Measurements from ENCODE around the gene THRB. TPM values are rescaled to one million over a fixed set of nuclear protein-coding genes. Genes with fewer than 3 reads are reported as not detected.

The THRB gene
- total RNA-seq, 5 donors from 2014 or later (not counting 1 experiment from before 2014, with no cell fraction given): 0.03 to 0.29 (median 0.19) TPM; not detected in 2

DNA sequence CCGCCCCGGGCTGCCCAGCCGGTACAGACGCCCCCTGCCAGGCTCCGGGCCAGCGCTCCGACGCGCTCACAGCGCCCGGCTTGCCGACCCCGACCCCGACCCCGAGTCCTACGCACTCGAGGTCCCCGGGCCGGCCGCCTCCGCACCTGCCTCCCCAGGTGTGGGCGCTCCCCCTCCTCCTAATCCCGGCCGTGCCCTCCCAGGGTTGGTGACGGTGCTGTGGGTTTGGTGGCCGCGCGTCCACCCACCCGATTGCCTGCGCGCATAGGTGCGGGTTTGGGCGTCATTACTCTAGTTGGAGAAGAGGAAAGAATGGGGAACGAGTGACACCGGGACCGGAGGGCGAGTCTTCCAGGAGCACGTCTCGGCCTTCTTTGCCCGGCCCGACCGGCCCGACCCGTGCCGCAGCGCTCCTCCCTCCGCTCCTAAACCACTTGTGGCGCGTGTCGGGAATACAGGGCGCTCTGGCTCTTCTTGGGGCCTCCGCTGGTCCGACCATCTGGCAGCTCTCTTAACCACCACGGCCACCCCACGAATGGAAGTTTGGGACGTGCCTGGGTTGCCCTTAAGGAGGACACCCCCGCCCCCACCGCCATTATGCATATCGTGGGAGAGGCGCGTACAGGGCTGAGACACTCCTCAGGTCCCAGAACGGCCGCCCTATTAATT lies 810 bp upstream of the THRB start:
- H3K9me3 ChIP-seq: no peaks in the 10 kb centered on the region
- no peak for DNase-seq
- Mint-ChIP-seq H3K9me3 (no peaks in the 10 kb centered on the region), H3K27me3 (peaks cover 43 to 45% of the 10 kb centered on the region in 2 donors), H3K27ac (no peak overlapping the region), H3K4me3 (peak overlapping the region in 2 of 3 donors; percentile 34 to 47), H3K4me1 (peaks cover 0 to 2% (median 0%) of the 10 kb centered on the region in 3 donors), H3K36me3 (no peaks in the 10 kb centered on the region)
- no peak overlapping the region for H3K4me3 ChIP-seq (ENCODE audit: control insufficient read depth in 1 of 2, extremely low read depth in 1 of 2, low read length in 1 of 2)
- POLR2A ChIA-PET: no interaction called here
- no peaks in the 10 kb centered on the region for H3K4me1 ChIP-seq (ENCODE audit: control insufficient read depth in 1 of 2, extremely low read depth in 1 of 2, insufficient read depth in 2 of 2, low read length in 2 of 2)
- ATAC-seq (replicated peaks in 1 of 4): no peak
- 8% methylated on average over 42 of the region's 63 CpGs for WGBS (ENCODE audit: insufficient coverage)
- CTCF ChIA-PET: no interaction called here
- no peak overlapping the region for H3K27ac ChIP-seq (ENCODE audit: low read length)
- peaks cover 10 to 23% of the 10 kb centered on the region in 2 experiments for H3K27me3 ChIP-seq (replicated peaks in 1 of 2; ENCODE audit: control insufficient read depth in 2 of 2, extremely low read depth in 1 of 2, insufficient read depth in 2 of 2, low read length in 1 of 2)
- H3K36me3 ChIP-seq (ENCODE audit: control insufficient read depth in 2 of 2, extremely low read depth in 1 of 2, insufficient read depth in 1 of 2, low read length in 1 of 2): no peaks in the 10 kb centered on the region

DNA sequence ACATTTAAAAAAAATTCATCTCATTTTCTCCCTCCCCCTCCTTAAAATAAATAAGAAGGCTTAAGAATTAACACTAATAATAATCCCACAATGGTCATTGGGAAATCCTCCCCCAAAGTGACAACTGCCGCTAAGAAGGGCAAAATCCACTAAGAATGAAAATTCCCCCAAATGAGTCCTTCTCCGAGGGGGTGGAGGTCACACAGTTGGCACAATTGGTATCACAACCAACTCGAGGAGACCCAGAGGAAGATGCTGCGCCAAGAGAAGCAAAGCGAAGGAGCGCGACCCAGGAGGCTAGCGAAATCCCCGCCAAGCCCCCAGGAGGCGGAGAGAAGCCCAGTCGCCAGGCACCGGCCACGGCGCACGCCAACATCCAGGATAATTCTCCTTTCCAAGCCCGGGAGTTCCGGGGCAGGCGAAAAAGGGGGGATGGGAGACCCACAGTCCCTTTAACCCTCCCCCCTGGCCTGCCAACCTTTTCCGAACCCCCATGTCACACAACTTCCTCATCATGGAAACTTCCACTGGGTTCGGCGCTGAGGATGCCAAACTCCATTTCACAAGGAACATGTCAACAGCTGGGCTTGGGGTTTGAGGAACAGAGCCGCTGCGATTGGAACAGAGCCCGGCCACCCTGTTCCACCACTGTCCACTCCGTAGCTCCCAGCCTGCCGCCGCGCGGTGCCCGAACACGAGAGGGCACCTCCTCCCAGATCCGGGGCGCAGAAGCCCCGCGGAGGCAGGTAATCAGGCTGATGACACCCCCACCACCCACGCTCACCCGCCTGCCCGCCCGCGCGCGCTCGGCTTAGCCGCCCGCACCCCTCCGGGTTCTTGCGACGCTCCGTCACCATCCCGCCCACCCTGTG lies 668 bp downstream of the THRB start:
- Mint-ChIP-seq H3K36me3 (no peaks in the 10 kb centered on the region), H3K27me3 (peaks cover 43 to 45% of the 10 kb centered on the region in 2 donors), H3K4me3 (peak overlapping the region in 2 of 3 donors; percentile 13 to 37), H3K27ac (peak overlapping the region in 1 of 2 donors; percentile 66), H3K9me3 (no peaks in the 10 kb centered on the region), H3K4me1 (peaks cover 0 to 2% (median 0%) of the 10 kb centered on the region in 3 donors)
- ChIA-PET POLR2A (no interaction called here), CTCF (no interaction called here)
- no peaks in the 10 kb centered on the region for H3K4me1 ChIP-seq (ENCODE audit: control insufficient read depth in 1 of 2, extremely low read depth in 1 of 2, insufficient read depth in 2 of 2, low read length in 2 of 2)
- 8% methylated on average over 40 of the region's 50 CpGs for WGBS (ENCODE audit: insufficient coverage)
- H3K36me3 ChIP-seq (ENCODE audit: control insufficient read depth in 2 of 2, extremely low read depth in 1 of 2, insufficient read depth in 1 of 2, low read length in 1 of 2): no peaks in the 10 kb centered on the region
- DNase-seq (no peak), ATAC-seq (replicated peaks in 1 of 4) (no peak)
- no peak overlapping the region for H3K27ac ChIP-seq (ENCODE audit: low read length)
- H3K4me3 ChIP-seq (ENCODE audit: control insufficient read depth in 1 of 2, extremely low read depth in 1 of 2, low read length in 1 of 2): no peak overlapping the region
- no peaks in the 10 kb centered on the region for H3K9me3 ChIP-seq
- peaks cover 10 to 23% of the 10 kb centered on the region in 2 experiments for H3K27me3 ChIP-seq (replicated peaks in 1 of 2; ENCODE audit: control insufficient read depth in 2 of 2, extremely low read depth in 1 of 2, insufficient read depth in 2 of 2, low read length in 1 of 2)

DNA sequence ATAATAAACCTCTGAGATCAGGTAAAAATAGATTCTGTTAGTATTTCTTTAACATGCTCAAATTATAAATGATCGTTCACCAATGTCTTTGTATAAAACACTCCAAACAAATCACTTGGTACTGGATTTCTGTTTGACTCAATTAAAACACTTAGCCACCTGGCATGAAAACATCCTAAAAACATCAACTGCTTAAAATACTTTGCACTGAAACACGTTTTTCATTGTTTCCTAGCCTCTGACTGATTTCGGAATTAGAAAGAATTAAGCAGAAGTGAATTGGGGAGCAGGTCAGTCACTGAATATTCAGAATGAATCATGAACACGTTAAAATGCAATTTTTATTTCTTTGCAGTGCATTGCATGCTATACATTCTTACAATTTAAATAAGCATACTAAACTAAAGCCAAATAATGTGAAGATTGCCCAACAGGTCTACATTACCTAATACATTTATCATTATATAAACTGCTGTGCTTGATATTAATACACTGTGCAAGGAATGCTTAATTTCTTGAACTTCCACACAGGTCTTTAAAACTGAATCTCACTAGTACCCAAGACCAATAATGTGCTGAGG lies 1.6 kb downstream of the THRB start:
- H3K4me3 Mint-ChIP-seq: no peak overlapping the region
- WGBS (ENCODE audit: insufficient coverage): no CpG with 5 or more reads among the region's 4 CpGs
- Histone ChIP-seq H3K9me3 (no peaks in the 10 kb centered on the region), H3K4me3 (ENCODE audit: control insufficient read depth in 1 of 2, extremely low read depth in 1 of 2, low read length in 1 of 2) (no peak overlapping the region), H3K36me3 (ENCODE audit: control insufficient read depth in 2 of 2, extremely low read depth in 1 of 2, insufficient read depth in 1 of 2, low read length in 1 of 2) (no peaks in the 10 kb centered on the region), H3K27ac (ENCODE audit: low read length) (no peak overlapping the region), H3K4me1 (ENCODE audit: control insufficient read depth in 1 of 2, extremely low read depth in 1 of 2, insufficient read depth in 2 of 2, low read length in 2 of 2) (no peaks in the 10 kb centered on the region), H3K27me3 (replicated peaks in 1 of 2; ENCODE audit: control insufficient read depth in 2 of 2, extremely low read depth in 1 of 2, insufficient read depth in 2 of 2, low read length in 1 of 2) (peaks cover 10 to 23% of the 10 kb centered on the region in 2 experiments)
- no peak overlapping the region for H3K27ac Mint-ChIP-seq
- H3K27me3 Mint-ChIP-seq: peaks cover 41 to 42% of the 10 kb centered on the region in 2 donors
- ChIA-PET CTCF (no interaction called here), POLR2A (no interaction called here)
- DNase-seq: no peak
- no peaks in the 10 kb centered on the region for H3K36me3 Mint-ChIP-seq
- no peak for ATAC-seq (replicated peaks in 1 of 4)
- H3K4me1 Mint-ChIP-seq: peaks cover 0 to 2% (median 0%) of the 10 kb centered on the region in 3 donors
- H3K9me3 Mint-ChIP-seq: no peaks in the 10 kb centered on the region

DNA sequence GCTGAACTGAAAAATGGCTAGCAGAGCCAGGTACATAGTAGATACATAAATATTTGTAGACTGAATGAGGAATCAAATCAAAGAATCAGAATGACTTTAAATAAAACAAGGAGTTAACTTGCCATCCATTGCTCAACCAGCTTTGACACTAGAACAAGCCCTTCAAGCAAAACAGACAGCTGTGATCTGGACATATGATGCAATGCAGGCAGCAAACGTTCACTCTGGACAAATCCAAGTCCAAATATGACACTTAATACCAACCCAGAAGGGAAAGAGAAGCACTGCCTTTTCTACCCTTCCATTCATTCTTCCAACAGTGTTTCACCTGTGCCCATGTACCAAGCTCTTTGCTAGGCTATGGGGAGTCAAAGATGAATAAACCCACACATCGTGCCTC lies 4.5 kb downstream of the THRB start:
- H3K4me1 ChIP-seq (ENCODE audit: control insufficient read depth in 1 of 2, extremely low read depth in 1 of 2, insufficient read depth in 2 of 2, low read length in 2 of 2): no peaks in the 10 kb centered on the region
- H3K4me3 Mint-ChIP-seq: no peak overlapping the region
- DNase-seq (no peak), ATAC-seq (replicated peaks in 1 of 4) (no peak)
- H3K27me3 ChIP-seq (replicated peaks in 1 of 2; ENCODE audit: control insufficient read depth in 2 of 2, extremely low read depth in 1 of 2, insufficient read depth in 2 of 2, low read length in 1 of 2): peaks cover 10% of the 10 kb centered on the region in 2 experiments
- 25% methylated on average over 1 of the region's 2 CpGs for WGBS (ENCODE audit: insufficient coverage)
- H3K36me3 ChIP-seq (ENCODE audit: control insufficient read depth in 2 of 2, extremely low read depth in 1 of 2, insufficient read depth in 1 of 2, low read length in 1 of 2): no peaks in the 10 kb centered on the region
- H3K27ac ChIP-seq (ENCODE audit: low read length): no peak overlapping the region
- peaks cover 0 to 2% (median 0%) of the 10 kb centered on the region in 3 donors for H3K4me1 Mint-ChIP-seq
- CTCF ChIA-PET: no interaction called here
- H3K9me3 Mint-ChIP-seq: no peaks in the 10 kb centered on the region
- H3K9me3 ChIP-seq: no peaks in the 10 kb centered on the region
- POLR2A ChIA-PET: no interaction called here
- no peak overlapping the region for H3K27ac Mint-ChIP-seq
- peaks cover 17 to 26% of the 10 kb centered on the region in 2 donors for H3K27me3 Mint-ChIP-seq
- no peak overlapping the region for H3K4me3 ChIP-seq (ENCODE audit: control insufficient read depth in 1 of 2, extremely low read depth in 1 of 2, low read length in 1 of 2)
- no peaks in the 10 kb centered on the region for H3K36me3 Mint-ChIP-seq

DNA sequence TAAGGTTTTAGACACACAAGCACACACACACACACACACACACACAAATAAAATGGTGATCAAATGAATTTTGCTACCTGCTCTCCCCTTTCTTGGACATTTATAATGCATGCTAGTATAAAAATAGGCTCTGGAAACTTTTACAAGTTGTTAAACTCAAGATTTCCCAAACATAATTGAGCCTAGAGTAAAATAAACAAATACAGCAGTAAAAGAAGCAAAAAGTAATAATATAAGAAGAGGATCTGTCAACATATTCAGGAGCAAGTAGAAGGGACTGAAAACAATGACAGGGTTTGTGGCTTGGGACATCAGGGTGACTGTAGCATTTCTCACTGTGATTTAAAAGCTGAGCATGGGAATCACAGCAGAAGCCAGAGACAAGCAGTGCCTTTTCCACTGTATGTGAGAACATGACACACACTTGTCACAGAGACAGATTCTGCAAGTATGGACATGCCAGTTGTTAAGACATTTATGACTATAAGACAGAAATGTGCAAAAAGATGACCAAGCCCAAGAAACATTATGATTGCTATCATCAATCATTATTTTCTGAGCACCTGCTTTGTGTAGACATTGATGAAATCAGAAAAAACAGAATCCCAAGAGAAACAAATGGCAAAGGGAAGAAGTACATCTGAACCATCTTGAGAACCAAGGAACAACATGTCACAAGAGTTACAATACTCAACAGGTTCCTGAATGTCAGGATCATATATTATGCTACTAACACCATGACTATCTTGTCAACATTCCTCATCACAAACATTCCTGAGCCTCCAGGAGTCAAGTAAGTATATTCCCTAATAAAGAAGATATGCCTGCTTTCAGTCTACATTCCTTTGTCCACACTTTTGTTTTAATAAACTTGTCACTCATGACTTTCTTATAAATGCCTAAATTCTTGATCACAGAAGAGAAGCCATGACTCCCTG lies 7.1 kb downstream of the THRB start:
- DNase-seq (no peak), ATAC-seq (replicated peaks in 1 of 4) (no peak)
- Mint-ChIP-seq H3K27me3 (peaks cover 2 to 19% of the 10 kb centered on the region in 2 donors), H3K36me3 (no peaks in the 10 kb centered on the region), H3K27ac (no peak overlapping the region), H3K9me3 (no peaks in the 10 kb centered on the region), H3K4me1 (no peaks in the 10 kb centered on the region), H3K4me3 (no peak overlapping the region)
- CTCF ChIA-PET: no interaction called here
- POLR2A ChIA-PET: no interaction called here
- H3K27me3 ChIP-seq (replicated peaks in 1 of 2; ENCODE audit: control insufficient read depth in 2 of 2, extremely low read depth in 1 of 2, insufficient read depth in 2 of 2, low read length in 1 of 2): peaks cover 0 to 8% of the 10 kb centered on the region in 2 experiments
- no peaks in the 10 kb centered on the region for H3K9me3 ChIP-seq
- no peaks in the 10 kb centered on the region for H3K4me1 ChIP-seq (ENCODE audit: control insufficient read depth in 1 of 2, extremely low read depth in 1 of 2, insufficient read depth in 2 of 2, low read length in 2 of 2)
- no peaks in the 10 kb centered on the region for H3K36me3 ChIP-seq (ENCODE audit: control insufficient read depth in 2 of 2, extremely low read depth in 1 of 2, insufficient read depth in 1 of 2, low read length in 1 of 2)
- H3K27ac ChIP-seq (ENCODE audit: low read length): no peak overlapping the region
- no peak overlapping the region for H3K4me3 ChIP-seq (ENCODE audit: control insufficient read depth in 1 of 2, extremely low read depth in 1 of 2, low read length in 1 of 2)

DNA sequence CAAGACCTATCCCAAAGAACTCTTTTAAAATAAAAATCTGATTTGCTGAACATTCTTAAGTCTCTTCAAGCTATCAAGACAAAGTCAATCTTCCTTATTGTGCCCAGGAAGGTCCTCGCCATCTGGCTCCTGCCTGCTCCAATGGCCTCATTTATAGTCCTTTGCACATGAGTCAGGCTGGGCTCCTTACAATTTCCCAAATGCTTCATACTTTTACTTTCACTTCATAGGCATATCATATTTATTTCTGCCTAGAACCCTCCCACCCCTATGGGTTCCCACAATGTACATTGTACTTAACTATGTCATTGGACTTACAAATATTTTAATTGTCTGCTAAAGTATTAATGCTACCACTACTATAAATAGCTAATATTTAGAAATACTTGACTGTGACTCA lies 9.1 kb downstream of the THRB start:
- Histone ChIP-seq H3K27ac (ENCODE audit: low read length) (no peak overlapping the region), H3K9me3 (no peaks in the 10 kb centered on the region), H3K4me3 (ENCODE audit: control insufficient read depth in 1 of 2, extremely low read depth in 1 of 2, low read length in 1 of 2) (no peak overlapping the region), H3K27me3 (replicated peaks in 1 of 2; ENCODE audit: control insufficient read depth in 2 of 2, extremely low read depth in 1 of 2, insufficient read depth in 2 of 2, low read length in 1 of 2) (no peaks in the 10 kb centered on the region), H3K36me3 (ENCODE audit: control insufficient read depth in 2 of 2, extremely low read depth in 1 of 2, insufficient read depth in 1 of 2, low read length in 1 of 2) (no peaks in the 10 kb centered on the region), H3K4me1 (ENCODE audit: control insufficient read depth in 1 of 2, extremely low read depth in 1 of 2, insufficient read depth in 2 of 2, low read length in 2 of 2) (no peaks in the 10 kb centered on the region)
- Mint-ChIP-seq H3K4me3 (no peak overlapping the region), H3K36me3 (no peaks in the 10 kb centered on the region), H3K27ac (no peak overlapping the region), H3K27me3 (peaks cover 0 to 8% of the 10 kb centered on the region in 2 donors), H3K4me1 (no peaks in the 10 kb centered on the region), H3K9me3 (no peaks in the 10 kb centered on the region)
- DNase-seq (no peak), ATAC-seq (replicated peaks in 1 of 4) (no peak)
- ChIA-PET POLR2A (no interaction called here), CTCF (no interaction called here)
- 71% methylated on average over 1 of the region's 1 CpG for WGBS (ENCODE audit: insufficient coverage)
